GM12875 (cell line): ENCODE measurements around the gene HSPA1L.
"Not testable (repeated sequence)": the region's sequence is repeated elsewhere in the genome, so short reads cannot be mapped to it uniquely, and the experiment has no call there.

Experiments used
- H3K4me3 ChIP-seq: one replicate; pipeline ENCODE4 v1.5.1; 2011; ENCODE audit warnings: low read depth, low read length, control low read depth
- CTCF ChIP-seq: IDR thresholded peaks from 2 replicates; pipeline ENCODE4 v1.5.1; 2011; ENCODE audit warnings: low read depth, mild to moderate bottlenecking, control low read depth, inconsistent platforms, low read length, moderate library complexity, borderline replicate concordance; ENCODE audit not compliant: insufficient read depth

HSPA1L gene

GRCh38 chr6:31860349-31860748, 45.3 kb upstream of the HSPA1L start:
- no peak for TF ChIP-seq CTCF
- H3K4me3 ChIP-seq: no peak overlapping the region

DNA sequence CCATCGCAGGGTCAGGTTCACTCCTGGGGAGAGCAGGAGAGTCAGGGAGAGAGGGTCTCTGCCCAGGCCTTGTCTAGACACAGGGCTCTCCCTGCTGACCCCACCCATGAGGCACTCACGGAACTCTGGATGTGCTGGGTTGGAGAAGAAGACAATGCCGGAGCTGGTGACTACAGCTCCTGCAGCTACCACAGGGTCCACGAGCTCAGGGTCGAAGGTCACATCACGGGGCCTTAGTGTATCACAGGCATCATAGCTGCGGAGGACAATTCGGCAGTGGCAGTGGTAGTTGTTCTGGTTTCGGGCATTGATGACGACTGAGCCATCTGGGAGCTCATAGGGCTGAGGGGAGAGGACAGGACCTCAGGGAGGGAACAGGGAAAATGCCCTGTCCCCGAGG, 44.8 kb upstream of the HSPA1L start:
- no peak for TF ChIP-seq CTCF
- no peak overlapping the region for H3K4me3 ChIP-seq

DNA sequence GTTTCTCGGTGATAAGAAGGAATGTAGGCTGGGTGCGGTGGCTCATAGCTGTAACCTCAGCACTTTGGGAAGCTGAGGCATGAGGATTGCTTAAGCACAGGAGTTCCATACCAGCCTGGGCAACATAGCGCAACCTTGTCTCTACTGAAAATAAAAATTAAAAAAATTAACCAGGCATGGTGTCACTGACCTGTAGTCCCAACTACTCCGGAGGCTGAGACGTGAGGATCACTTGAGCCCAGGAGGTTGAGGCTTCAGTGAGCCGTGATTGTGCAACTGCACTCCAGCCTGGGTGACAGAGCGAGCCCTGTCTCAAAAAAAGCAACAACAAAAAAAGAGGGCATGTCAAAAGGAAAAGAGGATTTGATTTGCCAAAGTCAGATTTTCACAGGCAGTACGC, 43.6 kb upstream of the HSPA1L start:
- no peak overlapping the region for H3K4me3 ChIP-seq
- no peak for TF ChIP-seq CTCF

- H3K4me3 ChIP-seq: not testable (repeated sequence)
These were observed 42.7 kb upstream of the HSPA1L start for GRCh38 chr6:31857774-31858173.

- H3K4me3 ChIP-seq: not testable (repeated sequence)
These were observed 37.1 kb upstream of the HSPA1L start for GRCh38 chr6:31851980-31852718.

- TF ChIP-seq CTCF: no peak
- no peak overlapping the region for H3K4me3 ChIP-seq
These were observed 36.4 kb upstream of the HSPA1L start for GRCh38 chr6:31851485-31851832.

GRCh38 chr6:31850765-31851484, 35.8 kb upstream of the HSPA1L start:
- TF ChIP-seq CTCF: no peak
- H3K4me3 ChIP-seq: no peak overlapping the region

DNA sequence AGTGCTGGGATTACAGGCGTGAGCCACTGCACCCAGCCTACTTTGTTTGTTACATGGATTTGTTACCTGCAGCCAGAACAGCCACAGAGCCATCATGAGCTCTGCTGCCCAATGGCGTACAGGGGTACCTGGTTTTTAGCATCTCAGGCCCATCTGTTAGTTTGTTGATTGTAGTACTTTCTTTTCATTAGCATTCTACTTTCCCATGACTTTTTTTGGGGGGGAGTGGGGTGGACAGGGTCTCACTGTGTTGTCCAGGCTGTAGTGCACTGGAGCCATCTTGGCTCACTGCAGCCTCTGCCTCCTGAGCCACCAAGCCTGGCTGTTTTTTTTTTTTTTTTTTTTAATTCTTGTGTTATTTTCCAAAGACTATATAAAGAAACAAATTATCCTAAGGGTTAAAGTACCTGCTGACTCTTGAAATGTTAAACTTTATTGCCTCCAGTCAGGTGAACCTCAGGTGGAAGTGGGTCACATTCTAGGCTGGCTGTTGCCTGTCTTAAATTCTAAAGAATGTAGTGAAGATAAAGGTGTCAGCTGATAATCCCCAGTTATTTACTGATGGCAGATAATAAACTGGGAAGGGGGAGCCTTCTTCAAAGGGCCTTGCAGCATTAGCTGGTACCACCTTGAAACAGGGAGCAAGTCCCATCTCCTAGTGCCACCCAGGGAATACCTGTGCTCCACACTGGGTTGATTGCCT, 32.3 kb upstream of the HSPA1L start:
- H3K4me3 ChIP-seq: no peak overlapping the region
- no peak for TF ChIP-seq CTCF
